ENCODE results near the gene ARF1.

DNA sequence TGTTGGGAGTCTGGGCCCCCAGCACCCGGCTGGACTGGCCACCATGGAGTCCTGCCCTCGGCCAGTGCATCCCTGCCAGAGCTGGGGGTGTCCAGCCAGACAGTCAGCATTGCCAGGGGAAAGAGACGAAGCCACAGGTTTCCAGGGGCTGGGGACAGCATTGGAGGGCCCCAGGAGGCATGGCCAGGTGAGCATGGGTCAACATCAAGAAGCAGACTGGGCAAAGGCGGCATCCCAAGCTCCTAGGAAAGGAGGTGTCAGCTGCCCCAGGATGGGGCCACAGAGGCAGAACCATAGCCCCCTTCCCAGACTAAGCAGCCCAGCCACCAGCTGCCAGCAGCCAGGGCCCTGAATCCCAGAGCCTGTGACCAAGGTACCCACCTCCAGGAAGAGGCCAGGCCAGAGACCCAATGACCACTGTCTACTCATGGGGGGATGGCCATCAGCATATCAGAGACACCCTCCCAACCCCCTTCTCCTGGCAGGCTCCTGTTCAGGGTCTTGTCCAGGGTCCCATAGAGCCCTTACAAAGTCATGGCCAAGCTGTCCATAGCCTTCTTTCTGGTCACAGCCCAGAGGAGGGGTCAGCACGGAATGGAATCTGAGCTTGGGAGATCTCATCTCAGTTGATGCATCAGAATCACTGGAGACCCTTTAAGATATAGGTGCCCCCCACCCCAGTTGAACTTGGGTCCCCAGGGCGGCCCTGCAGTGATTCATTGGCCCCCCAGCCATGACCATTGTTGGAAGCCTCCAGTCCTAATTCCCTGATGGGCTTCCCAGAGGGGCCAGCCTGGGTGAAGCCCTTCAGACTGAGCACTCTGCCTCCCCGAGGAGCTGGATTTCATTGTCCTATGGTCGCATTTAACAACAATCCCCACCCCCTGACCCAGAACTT lies 43.3 kb upstream of the ARF1 start:
- no peak for TF ChIP-seq POLR2AphosphoS5 (IDR thresholded peaks at IDR 0.05; ENCODE audit: borderline replicate concordance, low read depth, low read length)
- no peak for TF ChIP-seq FOXP2 (optimal IDR thresholded peaks at IDR 0.05; ENCODE audit: control extremely low read depth, extremely low read length, insufficient read depth)
- TF ChIP-seq EZH2 (IDR thresholded peaks at IDR 0.05) = no peak
